Inflammatory macrophage (primary cell): Measurements from ENCODE around the gene TMEM218.
"Not testable (repeated sequence)": the region's sequence is repeated elsewhere in the genome, so short reads cannot be mapped to it uniquely, and the experiment has no call there.

Experiments
- DNase-seq, 2 donors: peaks; one replicate each; pipeline ENCODE4 v3.0.0-alpha.2; 2020 to 2022

Gene TMEM218

DNA sequence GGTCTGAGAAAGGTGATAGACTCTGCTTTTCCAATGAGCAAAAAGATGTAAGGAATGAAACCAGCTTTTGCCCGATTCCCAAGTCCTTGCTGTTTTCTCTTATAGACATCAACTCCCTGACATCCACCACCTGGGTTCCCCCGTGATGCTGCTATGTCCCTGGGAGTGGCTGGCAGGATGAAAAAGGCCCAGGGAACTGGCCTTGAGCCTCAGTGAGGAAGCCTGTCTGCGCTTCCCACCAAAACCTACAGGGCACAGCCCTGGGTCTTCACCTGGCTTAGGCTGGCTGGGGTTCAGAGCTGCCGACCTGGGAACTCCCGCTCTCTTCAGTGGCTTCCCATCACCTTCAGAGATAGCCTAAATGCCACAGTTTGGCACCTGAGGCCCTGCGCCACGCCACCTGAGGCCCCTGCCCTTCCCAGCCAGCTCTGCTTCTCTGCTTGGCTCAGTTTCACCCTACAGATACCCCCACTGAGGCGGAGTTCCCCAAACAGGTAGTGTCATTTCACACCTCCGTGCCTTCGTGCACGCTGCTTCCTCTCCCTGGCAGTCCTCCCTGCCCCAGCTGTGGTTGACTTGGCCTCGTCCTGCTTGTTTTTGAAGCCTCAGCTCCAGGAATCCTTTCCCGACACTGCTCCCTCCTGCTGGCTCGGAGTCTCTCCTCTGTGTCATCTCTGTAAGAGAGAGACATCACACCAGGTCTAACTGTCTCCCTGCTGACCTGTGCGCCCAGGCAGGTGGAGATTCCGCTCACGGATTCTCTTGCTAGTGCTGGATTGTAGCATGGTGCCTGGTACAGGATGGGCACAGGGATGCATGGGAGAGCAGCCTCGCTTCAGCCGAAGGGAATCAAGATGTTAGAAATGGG, 37.6 kb downstream of the TMEM218 start:
- no peak for DNase-seq

DNA sequence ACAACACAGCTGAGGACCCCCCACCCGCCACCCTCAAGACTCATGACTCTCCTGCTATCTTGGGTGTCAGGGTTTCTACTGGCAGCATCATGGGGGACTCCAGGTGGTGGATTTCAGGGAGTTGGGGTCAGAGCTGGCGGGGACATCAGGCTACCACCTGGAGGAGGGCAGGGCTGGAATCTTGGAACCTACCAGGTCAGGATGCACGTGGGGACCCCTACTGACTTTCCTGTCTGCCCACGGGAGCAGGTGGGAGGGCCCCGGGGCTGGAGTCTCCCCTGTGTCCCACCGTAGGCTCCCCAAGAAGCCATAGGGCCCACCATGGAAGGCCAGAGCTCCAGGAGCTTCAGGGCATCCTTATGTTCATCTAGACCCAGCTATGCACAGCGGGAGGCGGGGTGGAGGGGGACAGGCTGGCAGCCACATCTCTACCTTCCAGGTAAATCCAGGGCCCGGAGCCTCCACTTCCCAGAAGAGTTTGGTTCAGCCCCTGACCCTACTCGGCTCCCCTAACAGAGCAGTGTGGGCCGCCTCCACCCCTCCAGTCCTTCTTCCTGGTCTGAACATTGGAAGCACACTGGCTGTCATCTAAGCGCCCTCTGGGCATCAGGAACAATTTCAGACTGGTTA, 38.4 kb downstream of the TMEM218 start:
- no peak for DNase-seq

- peak; percentile 84 to 87 for DNase-seq
Observed at GRCh38 chr11:125072218-125072960, 39.0 kb downstream of the TMEM218 start.

GRCh38 chr11:125071846-125072217, 39.6 kb downstream of the TMEM218 start:
- no peak for DNase-seq

DNA sequence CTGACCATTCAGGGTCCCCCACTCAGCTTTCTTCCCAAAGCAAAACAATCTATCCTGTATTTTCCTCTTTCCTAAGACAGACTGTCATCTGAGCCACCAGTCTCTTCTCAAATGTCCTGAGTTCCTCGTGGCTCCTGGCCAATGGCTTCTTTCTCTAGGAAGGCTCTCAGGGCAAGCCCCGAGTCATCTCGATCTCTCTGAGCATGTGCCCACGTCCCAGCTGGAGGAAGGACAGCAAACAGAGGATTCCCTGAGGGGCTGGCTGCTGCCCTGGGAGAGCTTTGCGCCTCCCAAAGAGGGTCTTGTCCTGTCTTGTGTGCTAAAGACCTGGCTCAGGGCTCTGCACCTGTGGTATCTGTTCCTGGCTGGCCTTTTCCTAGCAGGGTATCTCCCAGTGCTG, 40.0 kb downstream of the TMEM218 start:
- DNase-seq = peak; percentile 36 to 71

DNA sequence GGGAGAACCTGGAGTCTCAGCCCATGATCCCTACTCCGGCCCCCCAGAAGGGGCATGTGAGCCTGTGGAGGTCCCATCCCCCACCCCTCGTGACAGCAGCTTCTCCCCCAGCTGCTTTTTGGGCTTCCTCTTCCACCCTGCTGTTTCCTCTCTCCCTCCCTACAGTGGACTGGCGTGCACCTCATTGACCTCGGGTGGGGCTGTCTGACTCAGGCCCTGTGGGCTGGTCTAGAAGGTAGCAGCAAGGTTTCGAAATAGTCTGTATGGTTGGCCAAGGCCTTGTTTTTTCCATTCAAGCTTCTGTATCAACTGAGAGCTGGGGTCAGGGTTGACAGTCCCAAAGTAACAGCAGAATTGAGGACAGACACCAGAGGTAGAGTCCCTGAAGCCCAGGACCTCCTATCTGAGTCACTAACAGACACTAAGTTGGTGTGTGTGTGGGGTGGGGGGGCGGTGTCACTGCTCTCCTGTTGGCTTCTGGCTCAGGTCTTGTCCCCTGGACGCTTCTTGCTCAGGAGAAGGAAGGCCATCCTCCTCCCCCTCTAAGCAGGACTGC, 40.6 kb downstream of the TMEM218 start:
- DNase-seq = peak; percentile 98 to 99

- DNase-seq = peak; percentile 54 to 78
Observed at GRCh38 chr11:125069796-125070195, 41.6 kb downstream of the TMEM218 start.

- DNase-seq = peak; percentile 42 to 50
Observed at GRCh38 chr11:125069008-125069407, 42.4 kb downstream of the TMEM218 start.

GRCh38 chr11:125068368-125068767, 43.1 kb downstream of the TMEM218 start:
- DNase-seq = peak; percentile 27 to 33

DNA sequence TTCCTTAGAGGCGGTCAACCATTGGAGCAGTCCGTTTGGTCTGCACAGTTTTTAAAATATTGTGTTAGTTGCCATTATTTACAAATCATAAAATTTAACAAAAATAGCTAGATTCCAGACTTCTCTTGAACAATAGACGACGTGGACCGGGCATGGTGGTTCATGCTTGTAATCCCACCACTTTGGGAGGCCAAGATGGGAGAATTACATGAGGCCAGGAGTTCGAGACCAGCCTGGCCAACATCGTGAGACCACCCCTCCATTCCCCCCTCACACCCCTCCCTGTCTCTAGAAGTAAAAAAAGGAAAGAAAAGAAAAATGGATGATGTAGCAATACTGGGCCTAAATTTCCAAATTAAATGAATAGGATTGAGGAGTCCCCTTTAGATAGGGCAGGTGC, 47.4 kb downstream of the TMEM218 start:
- no peak for DNase-seq

GRCh38 chr11:125063429-125064043, 47.9 kb downstream of the TMEM218 start:
- DNase-seq = peak in 1 of 2 donors; percentile 26

DNA sequence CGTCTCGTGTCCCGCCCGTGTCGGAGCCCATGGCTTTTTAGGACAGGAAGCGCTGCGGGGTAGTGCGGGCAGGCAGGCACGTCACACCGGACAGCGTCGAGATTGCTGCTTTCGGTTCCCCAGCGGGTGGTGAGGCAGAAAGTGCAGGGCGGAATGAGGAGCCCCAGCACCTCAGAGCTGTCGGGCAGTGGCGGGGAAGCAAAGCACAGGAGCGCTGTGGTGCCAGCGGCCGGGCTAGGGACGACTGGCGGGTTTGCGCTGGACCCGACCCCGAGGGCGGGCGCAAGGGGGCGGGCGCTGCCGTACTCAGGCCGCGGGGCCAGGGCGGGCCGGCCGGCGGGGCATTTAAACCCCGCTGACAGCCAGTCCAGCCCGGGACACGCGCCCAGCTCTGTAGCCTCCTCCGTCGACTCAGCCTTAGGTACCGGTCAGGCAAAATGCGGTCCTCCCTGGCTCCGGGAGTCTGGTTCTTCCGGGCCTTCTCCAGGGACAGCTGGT, 48.4 kb downstream of the TMEM218 start, which contains the start of gene SLC37A2:
SLC37A2 (plus strand) TSS at position 375 of the 498 bp plus-strand sequence; CDS start at position 438, 63 bp downstream.
- DNase-seq = peak; percentile 87 to 88

GRCh38 chr11:125062218-125062930, 49.1 kb downstream of the TMEM218 start:
- DNase-seq = no peak

DNA sequence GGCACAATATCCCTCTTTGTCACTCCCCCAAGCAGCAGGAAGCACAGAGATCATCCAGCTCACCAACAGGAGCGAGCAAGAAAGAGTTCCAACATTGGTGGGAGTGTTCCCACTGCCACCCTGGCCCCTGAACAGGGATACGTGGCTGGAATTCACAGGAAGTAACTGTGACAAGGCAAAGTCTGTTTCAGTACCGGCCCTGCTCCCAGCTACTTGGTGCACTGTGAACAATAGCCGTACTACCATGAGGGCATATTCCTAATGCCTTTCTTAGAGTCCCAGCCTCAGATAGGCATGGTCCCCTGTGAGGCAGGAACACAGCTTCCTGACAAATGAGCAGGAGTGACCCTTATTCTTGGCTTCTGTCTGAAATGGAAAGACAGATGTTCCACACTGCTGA, 50.1 kb downstream of the TMEM218 start:
- no peak for DNase-seq

GRCh38 chr11:125057693-125058016, 53.8 kb downstream of the TMEM218 start:
- no peak for DNase-seq

- DNase-seq = peak in 1 of 2 donors; percentile 1
Observed at GRCh38 chr11:125056931-125057692, 54.3 kb downstream of the TMEM218 start.

DNA sequence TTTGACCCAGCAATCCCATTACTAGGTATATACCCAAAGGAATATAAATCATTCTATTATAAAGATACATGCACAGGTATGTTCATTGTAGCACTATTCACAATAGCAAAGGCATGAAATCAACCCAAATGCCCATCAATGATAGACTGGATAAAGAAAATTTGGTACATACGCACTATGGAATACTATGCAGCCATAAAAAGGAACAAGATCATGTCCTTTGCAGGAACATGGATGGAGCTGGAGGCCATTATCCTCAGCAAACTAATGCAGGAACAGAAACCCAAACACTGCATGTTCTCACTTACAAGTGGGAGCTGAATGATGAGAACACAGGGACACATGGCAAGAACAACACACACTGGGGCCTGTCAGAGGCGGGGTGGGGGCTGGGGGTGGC, 55.3 kb downstream of the TMEM218 start:
- DNase-seq = not testable (repeated sequence)

DNA sequence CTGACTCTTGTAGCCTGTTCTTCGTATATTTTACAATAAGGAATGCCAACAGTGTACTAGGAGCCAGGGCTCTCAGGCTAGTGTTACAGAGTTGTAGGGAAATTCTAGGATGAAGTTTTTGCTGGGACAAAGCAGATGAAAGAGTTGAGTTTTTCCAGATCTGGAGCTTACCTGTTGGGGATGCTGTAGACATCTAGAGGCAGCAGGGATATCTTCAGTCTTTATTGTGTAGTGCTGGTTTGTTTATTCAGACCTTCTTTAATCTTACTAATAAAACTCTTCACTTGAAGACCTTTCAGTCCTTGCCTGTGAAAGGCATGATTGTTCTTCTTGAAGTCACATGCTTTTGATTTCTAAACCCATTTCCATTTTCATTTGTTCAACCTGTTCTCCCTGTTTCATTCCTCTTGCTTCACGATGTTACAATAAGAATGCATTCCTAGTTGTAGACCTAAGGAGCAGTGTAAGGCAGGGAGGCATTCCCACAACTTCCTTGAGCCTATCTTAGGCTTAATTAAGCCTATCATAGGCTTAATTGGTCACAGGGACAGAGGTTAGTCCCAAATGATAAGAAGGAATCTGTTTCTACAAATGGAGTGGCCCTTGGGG, 56.2 kb downstream of the TMEM218 start:
- peak in 1 of 2 donors; percentile 1 for DNase-seq

- DNase-seq = no peak
Observed at GRCh38 chr11:125053167-125053566, 58.3 kb downstream of the TMEM218 start.

GRCh38 chr11:125052047-125052446, 59.4 kb downstream of the TMEM218 start:
- no peak for DNase-seq
